SK-N-SH (cell line): ENCODE results near the gene SBK1. TPM values are rescaled to one million over a fixed set of nuclear protein-coding genes. Genes with fewer than 3 reads are reported as not detected.

Experiments used
- CTCF ChIA-PET: fragments of 300-600, 350-600 bp; formaldehyde crosslinking; extraction: SDS; loops from one replicate; lab custom pipeline; 2021; lab: Yijun Ruan, JAX
- POLR2A ChIA-PET: fragments of 350-600 bp; sonication (Branson Sonifier 250); formaldehyde crosslinking; extraction: SDS; loops from one replicate; lab custom pipeline; 2020; ENCODE audit warnings: antibody characterized with exemption, inconsistent platforms; lab: Yijun Ruan, JAX
- DNase-seq: peaks from one replicate; pipeline ENCODE4 v3.0.0; 2012
- H2AFZ ChIP-seq: fragments of 200-600 bp; sonication (generic); 2 replicates; pipeline ENCODE4 v1.8.1; 2016; ENCODE audit warnings: antibody characterized with exemption, mild to moderate bottlenecking, low read depth
- H3F3A ChIP-seq: fragments of 200-600 bp; sonication (generic); replicated peaks from 2 replicates; pipeline ENCODE3; 2016; ENCODE audit warnings: antibody characterized with exemption, mild to moderate bottlenecking; ENCODE audit not compliant: insufficient read depth
- H3K27ac ChIP-seq, 2 experiments: fragments of 200-500 bp in 1 of 2; fragments of 200-600 bp in 1 of 2; sonication (Bioruptor generic) in 1 of 2; sonication (generic), shearing (Covaris generic) in 1 of 2; 2 replicates each; pipeline versions ENCODE4 v1.5.1 to v1.6.1; 2014 to 2016; ENCODE audit warnings: low read depth in 2 of 2, inconsistent platforms in 1 of 2, low read length in 1 of 2, mild to moderate bottlenecking in 1 of 2, mixed read lengths in 1 of 2
- H3K27me3 ChIP-seq: fragments of 200-600 bp; sonication (generic), shearing (Covaris generic); 2 replicates; pipeline ENCODE4 v1.6.1; 2016; ENCODE audit warnings: mixed run types; ENCODE audit not compliant: insufficient read depth
- H3K36me3 ChIP-seq, 2 experiments: fragments of 200-500 bp in 1 of 2; fragments of 200-600 bp in 1 of 2; sonication (Bioruptor generic) in 1 of 2; sonication (generic) in 1 of 2; replicated peaks in 1 of 2; 2 replicates each; pipeline versions ENCODE3 to v1.5.1; 2014 to 2016; ENCODE audit warnings: low read length in 1 of 2, mild to moderate bottlenecking in 1 of 2; ENCODE audit not compliant: insufficient read depth in 2 of 2, control insufficient read depth in 1 of 2
- H3K4me1 ChIP-seq, 2 experiments: fragments of 200-500 bp in 1 of 2; fragments of 200-600 bp in 1 of 2; sonication (Bioruptor generic) in 1 of 2; sonication (generic), shearing (Covaris generic) in 1 of 2; 2 replicates each; pipeline versions ENCODE4 v1.5.1 to v1.6.1; 2014 to 2016; ENCODE audit warnings: low read depth in 1 of 2, low read length in 1 of 2, mixed run types in 1 of 2; ENCODE audit not compliant: insufficient read depth in 2 of 2, control insufficient read depth in 1 of 2
- H3K4me2 ChIP-seq: fragments of 200-600 bp; sonication (generic), shearing (Covaris generic); 2 replicates; pipeline ENCODE4 v1.6.1; 2017; ENCODE audit warnings: mixed run types
- H3K4me3 ChIP-seq, 2 experiments: fragments of 200-500 bp in 1 of 2; fragments of 200-600 bp in 1 of 2; sonication (Bioruptor generic) in 1 of 2; sonication (generic), shearing (Covaris generic) in 1 of 2; 2 replicates each; pipeline versions ENCODE4 v1.5.1 to v1.8.1; 2014 to 2016; ENCODE audit warnings: low read depth in 2 of 2, inconsistent platforms in 1 of 2, low read length in 1 of 2, mild to moderate bottlenecking in 1 of 2, mixed read lengths in 1 of 2, moderate library complexity in 1 of 2
- H3K79me2 ChIP-seq: fragments of 200-600 bp; sonication (generic); 2 replicates; pipeline ENCODE4 v1.8.1; 2017; ENCODE audit warnings: mild to moderate bottlenecking; ENCODE audit not compliant: insufficient read depth
- H3K9ac ChIP-seq: fragments of 200-600 bp; sonication (generic); 2 replicates; pipeline ENCODE4 v1.6.1; 2017; ENCODE audit warnings: mixed run types
- H3K9me2 ChIP-seq: fragments of 200-600 bp; sonication (generic); 2 replicates; pipeline ENCODE4 v1.6.1; 2017; ENCODE audit warnings: mixed run types
- H3K9me3 ChIP-seq: fragments of 200-600 bp; sonication (generic); 2 replicates; pipeline ENCODE4 v1.6.1; 2017; ENCODE audit warnings: mixed run types, mild to moderate bottlenecking, moderate library complexity
- H4K20me1 ChIP-seq: fragments of 200-600 bp; sonication (generic); 2 replicates; pipeline ENCODE4 v1.6.1; 2017; ENCODE audit warnings: mild to moderate bottlenecking, mixed run types; ENCODE audit not compliant: insufficient read depth
- ELF1 ChIP-seq: IDR thresholded peaks from 2 replicates; pipeline ENCODE4 v1.4.0; 2012
- EP300 ChIP-seq, 2 experiments: IDR thresholded peaks; 2 replicates each; pipeline versions ENCODE4 v1.4.0 to v1.6.1; 2012; ENCODE audit warnings: borderline replicate concordance in 1 of 2, low read depth in 1 of 2, low read length in 1 of 2
- FOSL2 ChIP-seq: IDR thresholded peaks from 2 replicates; pipeline ENCODE4 v1.4.0; 2012; ENCODE audit warnings: low read depth, mild to moderate bottlenecking, moderate library complexity, borderline replicate concordance
- FOXM1 ChIP-seq: IDR thresholded peaks from 2 replicates; pipeline ENCODE4 v1.4.0; 2012; ENCODE audit warnings: low read depth, mild to moderate bottlenecking
- GABPA ChIP-seq: IDR thresholded peaks from 2 replicates; pipeline ENCODE4 v1.4.0; 2012; ENCODE audit warnings: low read depth, mild to moderate bottlenecking
- GATA2 ChIP-seq: sonication (generic); formaldehyde crosslinking; IDR thresholded peaks from 2 replicates; pipeline ENCODE4 v1.5.0; 2020; ENCODE audit warnings: mild to moderate bottlenecking, missing genetic modification reagents
- MEF2A ChIP-seq: IDR thresholded peaks from 2 replicates; pipeline ENCODE4 v1.4.0; 2012; ENCODE audit warnings: low read depth, borderline replicate concordance
- MXI1 ChIP-seq: IDR thresholded peaks from 2 replicates; pipeline ENCODE4 v1.6.1; 2012; ENCODE audit warnings: mild to moderate bottlenecking, low read depth, low read length, improper control_type of control experiment
- NRF1 ChIP-seq: IDR thresholded peaks from 2 replicates; pipeline ENCODE4 v1.6.1; 2012; ENCODE audit warnings: low read depth, mild to moderate bottlenecking, low read length
- RAD21 ChIP-seq: IDR thresholded peaks from 2 replicates; pipeline ENCODE4 v1.6.1; 2012; ENCODE audit warnings: mild to moderate bottlenecking, low read length
- RCOR1 ChIP-seq: fragments of 150-350 bp; IDR thresholded peaks from 2 replicates; pipeline ENCODE4 v1.6.1; 2017; ENCODE audit warnings: antibody characterized with exemption, low read length
- REST ChIP-seq: IDR thresholded peaks from 2 replicates; pipeline ENCODE4 v1.6.1; 2012; ENCODE audit warnings: mild to moderate bottlenecking, low read depth, low read length, moderate library complexity
- RXRA ChIP-seq: IDR thresholded peaks from 2 replicates; pipeline ENCODE4 v1.4.0; 2012; ENCODE audit warnings: low read depth, mild to moderate bottlenecking, borderline replicate concordance
- SIN3A ChIP-seq: IDR thresholded peaks from 2 replicates; pipeline ENCODE4 v1.6.1; 2012; ENCODE audit warnings: low read depth, mild to moderate bottlenecking, low read length, moderate library complexity, borderline replicate concordance
- TAF1 ChIP-seq: IDR thresholded peaks from 2 replicates; pipeline ENCODE4 v1.6.1; 2012; ENCODE audit warnings: low read depth, mild to moderate bottlenecking, low read length, moderate library complexity, borderline replicate concordance
- USF1 ChIP-seq: IDR thresholded peaks from 2 replicates; pipeline ENCODE4 v1.4.0; 2012; ENCODE audit warnings: low read depth, borderline replicate concordance
- USF2 ChIP-seq: fragments of 150-350 bp; IDR thresholded peaks from 2 replicates; pipeline ENCODE4 v1.6.1; 2017; ENCODE audit warnings: antibody characterized with exemption, low read length, low read depth, borderline replicate concordance
- YY1 ChIP-seq: IDR thresholded peaks from 2 replicates; pipeline ENCODE4 v1.4.0; 2012; ENCODE audit warnings: low read depth, mild to moderate bottlenecking
- WGBS: methylation state at CpG from one replicate; pipeline ENCODE4 v1.1.6; 2017; ENCODE audit warnings: low lambda C conversion rate; 5-methylcytosine and 5-hydroxymethylcytosine counted together
- polyA plus RNA-seq, 3 experiments: library from polyadenylated mRNA; depleted of rRNA; stranded (reverse); fragments of >200 nt; gene quantifications; 2 replicates each; pipeline ENCODE4 v1.2.3, GENCODE V29; 2012
- TF ChIP-seq, protein P1 (sequence below): fragments of 150-350 bp; IDR thresholded peaks from 2 replicates; pipeline ENCODE4 v1.6.1; 2016; ENCODE audit warnings: mild to moderate bottlenecking, low read depth, low read length

Gene SBK1
- polyA plus RNA-seq, 1 of the 3 experiments (the other 2 are of a cell fraction), result 0.36 TPM

DNA sequence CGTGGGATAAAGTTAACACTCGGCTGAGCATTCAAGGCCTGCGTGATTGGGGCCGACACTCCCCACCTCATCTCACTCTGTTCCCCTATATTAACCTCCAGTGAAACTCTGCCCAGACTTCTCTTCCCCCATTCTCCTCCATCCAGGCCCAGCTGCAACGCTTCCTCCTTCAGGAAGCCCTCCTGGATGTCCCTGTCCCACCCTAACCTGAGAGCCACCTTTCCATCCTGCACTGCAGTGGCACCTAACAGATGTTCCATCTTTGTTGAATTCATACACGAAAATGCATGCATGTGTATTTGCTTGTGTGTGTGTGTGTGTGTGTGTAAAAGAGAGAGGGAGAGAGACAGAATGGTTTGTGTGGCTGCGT, 32.6 kb upstream of the SBK1 start:
- Histone ChIP-seq H4K20me1 (no peaks in the 10 kb centered on the region), H3K9ac (no peak overlapping the region), H3K36me3 (no peaks in the 10 kb centered on the region), H3K4me3 (no peak overlapping the region), H3K4me1 (peaks cover 0 to 3% of the 10 kb centered on the region in 2 experiments; a peak in 1 of 4 replicates), H3F3A (no peaks in the 10 kb centered on the region), H3K9me2 (no peaks in the 10 kb centered on the region), H3K79me2 (no peaks in the 10 kb centered on the region), H3K27ac (no peak overlapping the region), H3K27me3 (0 out of 2 replicates have a peak, but pooled peaks cover 8% of the 10 kb centered on the region), H2AFZ (no peak overlapping the region), H3K9me3 (no peaks in the 10 kb centered on the region), H3K4me2 (no peak overlapping the region)
- POLR2A ChIA-PET, result no interaction called here
- DNase-seq, result no peak
- CTCF ChIA-PET, result interaction anchor here (0.9 kb wide), 1 partner anchor 62 kb away, joined by 3 read pairs; no protein-coding TSS in a partner anchor
- WGBS, result 55% methylated on average over 7 of the region's 7 CpGs
- no peak for TF ChIP-seq MXI1
- no peak for TF ChIP-seq MEF2A
- TF ChIP-seq NRF1, result no peak
- TF ChIP-seq RCOR1, result no peak
- TF ChIP-seq YY1, result no peak
- no peak for TF ChIP-seq RAD21
- TF ChIP-seq USF1, result no peak
- no peak for TF ChIP-seq TAF1
- TF ChIP-seq, protein P1, sequence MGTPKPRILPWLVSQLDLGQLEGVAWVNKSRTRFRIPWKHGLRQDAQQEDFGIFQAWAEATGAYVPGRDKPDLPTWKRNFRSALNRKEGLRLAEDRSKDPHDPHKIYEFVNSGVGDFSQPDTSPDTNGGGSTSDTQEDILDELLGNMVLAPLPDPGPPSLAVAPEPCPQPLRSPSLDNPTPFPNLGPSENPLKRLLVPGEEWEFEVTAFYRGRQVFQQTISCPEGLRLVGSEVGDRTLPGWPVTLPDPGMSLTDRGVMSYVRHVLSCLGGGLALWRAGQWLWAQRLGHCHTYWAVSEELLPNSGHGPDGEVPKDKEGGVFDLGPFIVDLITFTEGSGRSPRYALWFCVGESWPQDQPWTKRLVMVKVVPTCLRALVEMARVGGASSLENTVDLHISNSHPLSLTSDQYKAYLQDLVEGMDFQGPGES, result no peak
- no peak for TF ChIP-seq ELF1
- TF ChIP-seq FOXM1, result no peak
- no peak for TF ChIP-seq RXRA
- TF ChIP-seq GATA2 (CRISPR knock-in tag), result no peak

DNA sequence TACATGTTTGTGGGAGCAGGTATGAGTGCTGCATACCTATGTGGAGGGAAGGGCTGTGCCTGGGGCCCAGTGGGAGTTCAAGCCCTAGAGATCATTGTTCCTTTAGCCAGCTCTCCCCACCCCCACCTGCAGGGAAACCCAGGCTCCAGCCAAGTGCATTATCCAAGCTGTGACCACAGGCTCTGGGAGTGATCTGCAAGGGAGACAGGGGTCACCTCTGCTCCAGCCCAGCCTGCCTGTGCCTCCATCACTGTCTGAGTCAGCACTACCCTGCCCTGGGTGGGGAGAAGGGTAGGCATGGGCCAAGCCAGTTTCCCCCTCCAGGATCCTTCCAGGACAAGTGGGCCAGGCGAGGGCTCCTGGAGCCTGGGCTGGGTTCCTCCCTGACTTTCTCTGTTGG, 32.1 kb upstream of the SBK1 start:
- 0 out of 2 replicates have a peak, but pooled peaks cover 8% of the 10 kb centered on the region for H3K27me3 ChIP-seq
- no peak overlapping the region for H2AFZ ChIP-seq
- H3K79me2 ChIP-seq, result no peaks in the 10 kb centered on the region
- H4K20me1 ChIP-seq, result no peaks in the 10 kb centered on the region
- no peaks in the 10 kb centered on the region for H3K9me3 ChIP-seq
- CTCF ChIA-PET, result no interaction called here
- H3K4me1 ChIP-seq, result peaks cover 0 to 3% of the 10 kb centered on the region in 2 experiments; a peak in 1 of 4 replicates
- no peaks in the 10 kb centered on the region for H3F3A ChIP-seq
- no peaks in the 10 kb centered on the region for H3K9me2 ChIP-seq
- no peak overlapping the region for H3K4me3 ChIP-seq
- DNase-seq, result no peak
- no peak for TF ChIP-seq MXI1
- no peak for TF ChIP-seq FOSL2
- no peak for TF ChIP-seq GABPA
- TF ChIP-seq USF2, result no peak
- TF ChIP-seq MEF2A, result no peak
- no peak for TF ChIP-seq FOXM1
- TF ChIP-seq SIN3A, result no peak
- no peak for TF ChIP-seq REST
- no peak for TF ChIP-seq EP300 (IDR thresholded peaks at IDR 0.05; ENCODE audit: borderline replicate concordance in 1 of 2, low read depth in 1 of 2, low read length in 1 of 2)
- no peaks in the 10 kb centered on the region for H3K36me3 ChIP-seq
- H3K27ac ChIP-seq, result no peak overlapping the region
- no CpG with 5 or more reads among the region's 1 CpG for WGBS
- POLR2A ChIA-PET, result no interaction called here
- no peak overlapping the region for H3K9ac ChIP-seq
- H3K4me2 ChIP-seq, result no peak overlapping the region
